Thyroid gland (tissue), 4 donors: ENCODE measurements around the gene CCDC81. TPM values are rescaled to one million over a fixed set of nuclear protein-coding genes. Genes with fewer than 3 reads are reported as not detected.
"Not testable (repeated sequence)": the region's sequence is repeated elsewhere in the genome, so short reads cannot be mapped to it uniquely, and the experiment has no call there.

Source experiments
- DNase-seq, 2 donors: peaks; one replicate each; pipeline ENCODE4 v3.0.0-alpha.2; 2019
- H3K27ac ChIP-seq, 3 donors: fragments of 200-600 bp; sonication (generic); 1 replicate in 2 of 3; 2 replicates in 1 of 3; pipeline ENCODE4 v1.5.1; 2016 to 2019; ENCODE audit warnings: mild to moderate bottlenecking in 1 of 3, moderate library complexity in 1 of 3
- H3K27me3 ChIP-seq: fragments of 200-600 bp; sonication (generic); one replicate; pipeline ENCODE4 v1.5.1; 2019
- H3K36me3 ChIP-seq, 2 donors: fragments of 200-600 bp; sonication (generic); one replicate each; pipeline ENCODE4 v1.5.1; 2016 to 2019
- H3K4me1 ChIP-seq, 2 donors: fragments of 200-600 bp; sonication (generic); one replicate each; pipeline ENCODE4 v1.5.1; 2017 to 2019
- H3K4me3 ChIP-seq, 3 donors: fragments of 200-600 bp; sonication (generic); replicated peaks in 1 of 3; 1 replicate in 2 of 3; 2 replicates in 1 of 3; pipeline ENCODE4 v1.5.1; 2016; ENCODE audit warnings: mild to moderate bottlenecking in 1 of 3
- H3K9me3 ChIP-seq: fragments of 200-600 bp; sonication (generic); one replicate; pipeline ENCODE4 v1.5.1; 2017
- CTCF ChIP-seq, 6 experiments: fragments of 200-600 bp in 3 of 6; fragments of 450-650 bp in 3 of 6; sonication (generic) in 3 of 6; IDR thresholded peaks; one replicate each; pipeline ENCODE4 v1.5.1; 2016 to 2019; ENCODE audit warnings: antibody characterized with exemption in 6 of 6, mild to moderate bottlenecking in 2 of 6, inconsistent platforms in 1 of 6, moderate library complexity in 1 of 6
- POLR2A ChIP-seq, 2 donors: fragments of 450-650 bp; IDR thresholded peaks; one replicate each; pipeline ENCODE4 v1.6.1; 2017; ENCODE audit warnings: antibody characterized with exemption in 2 of 2, mild to moderate bottlenecking in 2 of 2, moderate library complexity in 1 of 2
- WGBS, 2 donors: methylation state at CpG; one replicate each; pipeline ENCODE4 v1.1.5; 2017; 5-methylcytosine and 5-hydroxymethylcytosine counted together
- intact Hi-C: fragments of 100-400 bp; cut with DNase I; formaldehyde crosslinking; loops from one replicate; pipeline ENCODE4 v1.15.1; 2023
- total RNA-seq, 4 donors: library from RNA; depleted of rRNA; stranded (reverse); fragments of >200 nt; gene quantifications; one replicate each; pipeline ENCODE4 v1.2.3, GENCODE V29; 2016

CCDC81 gene
- total RNA-seq, 4 donors from 2014 or later, result 0.34 to 5.0 (median 2.8) TPM

GRCh38 chr11:86418917-86419316 lies 44.2 kb downstream of the CCDC81 start:
- peak in 4 of 6 experiments; percentile 37 to 62 (median 54) for TF ChIP-seq CTCF (IDR thresholded peaks at IDR 0.05)
- no peak for TF ChIP-seq POLR2A (IDR thresholded peaks at IDR 0.05)
- DNase-seq, result no peak
- no peak overlapping the region for H3K4me3 ChIP-seq
- intact Hi-C loops, result no loop called here
- H3K27me3 ChIP-seq, result no peaks in the 10 kb centered on the region
- 21 to 27% methylated on average over 2 of the region's 2 CpGs for WGBS, 2 donors
- no peak overlapping the region for H3K27ac ChIP-seq
- no peaks in the 10 kb centered on the region for H3K9me3 ChIP-seq
- no peaks in the 10 kb centered on the region for H3K36me3 ChIP-seq
- H3K4me1 ChIP-seq, result no peaks in the 10 kb centered on the region

- intact Hi-C loops, result no loop called here
Observed at GRCh38 chr11:86421946-86422345, 47.3 kb downstream of the CCDC81 start.

GRCh38 chr11:86422371-86422770 lies 47.7 kb downstream of the CCDC81 start:
- 79 to 83% methylated on average over 12 of the region's 12 CpGs for WGBS, 2 donors

More at GRCh38 chr11:86421946-86422345, 47.3 kb downstream of the CCDC81 start:
- Histone ChIP-seq H3K4me1 (no peaks in the 10 kb centered on the region), H3K27me3 (no peaks in the 10 kb centered on the region), H3K36me3 (no peaks in the 10 kb centered on the region), H3K27ac (no peak overlapping the region), H3K4me3 (no peak overlapping the region), H3K9me3 (no peaks in the 10 kb centered on the region)
- TF ChIP-seq CTCF (IDR thresholded peaks at IDR 0.05), result no peak
- no peak for DNase-seq
- 80 to 86% methylated on average over 4 of the region's 4 CpGs for WGBS, 2 donors

GRCh38 chr11:86423488-86423887 lies 48.8 kb downstream of the CCDC81 start:
- H3K4me3 ChIP-seq, intact Hi-C loops: not testable (repeated sequence)
- 48 to 67% methylated on average over 4 of the region's 4 CpGs for WGBS, 2 donors

More at GRCh38 chr11:86422371-86422770, 47.7 kb downstream of the CCDC81 start:
- no peaks in the 10 kb centered on the region for H3K4me1 ChIP-seq
- H3K27ac ChIP-seq, result no peak overlapping the region
- intact Hi-C loops, result no loop called here
- no peaks in the 10 kb centered on the region for H3K27me3 ChIP-seq
- no peaks in the 10 kb centered on the region for H3K36me3 ChIP-seq
- DNase-seq, result no peak
- H3K9me3 ChIP-seq, result no peaks in the 10 kb centered on the region
- no peak overlapping the region for H3K4me3 ChIP-seq
- TF ChIP-seq POLR2A (IDR thresholded peaks at IDR 0.05) (no peak), CTCF (IDR thresholded peaks at IDR 0.05) (no peak)

GRCh38 chr11:86427441-86427840 lies 52.8 kb downstream of the CCDC81 start:
- H3K9me3 ChIP-seq, result no peaks in the 10 kb centered on the region
- intact Hi-C loops, result no loop called here
- TF ChIP-seq POLR2A (IDR thresholded peaks at IDR 0.05) (no peak), CTCF (IDR thresholded peaks at IDR 0.05) (no peak)
- H3K4me3 ChIP-seq, result no peak overlapping the region
- no peaks in the 10 kb centered on the region for H3K27me3 ChIP-seq
- no peaks in the 10 kb centered on the region for H3K4me1 ChIP-seq
- no peak for DNase-seq
- no peaks in the 10 kb centered on the region for H3K36me3 ChIP-seq
- H3K27ac ChIP-seq, result no peak overlapping the region

More at GRCh38 chr11:86423488-86423887, 48.8 kb downstream of the CCDC81 start:
- H3K36me3 ChIP-seq, H3K27me3 ChIP-seq, DNase-seq, H3K4me1 ChIP-seq, H3K27ac ChIP-seq, H3K9me3 ChIP-seq: not testable (repeated sequence)

GRCh38 chr11:86431258-86431657 lies 56.6 kb downstream of the CCDC81 start:
- intact Hi-C loops, result no loop called here
- TF ChIP-seq CTCF (IDR thresholded peaks at IDR 0.05) (no peak), POLR2A (IDR thresholded peaks at IDR 0.05) (no peak)
- Histone ChIP-seq H3K4me3 (no peak overlapping the region), H3K36me3 (no peaks in the 10 kb centered on the region), H3K27me3 (no peaks in the 10 kb centered on the region), H3K9me3 (no peaks in the 10 kb centered on the region), H3K27ac (no peak overlapping the region), H3K4me1 (no peaks in the 10 kb centered on the region)
- 81 to 92% methylated on average over 36 to 37 of the region's 37 CpGs for WGBS, 2 donors
- DNase-seq, result no peak

- H3K27ac ChIP-seq, H3K4me3 ChIP-seq, H3K9me3 ChIP-seq, H3K36me3 ChIP-seq, intact Hi-C loops, H3K27me3 ChIP-seq, H3K4me1 ChIP-seq, DNase-seq: not testable (repeated sequence)
- WGBS, 2 donors, result 98% methylated on average over 24 to 30 of the region's 38 CpGs
Observed at GRCh38 chr11:86433361-86434095, 58.8 kb downstream of the CCDC81 start.
